GM23248 (cell line): ENCODE results near the gene CAMTA1. TPM values are rescaled to one million over a fixed set of nuclear protein-coding genes. Genes with fewer than 3 reads are reported as not detected.
"Not testable (repeated sequence)": the region's sequence is repeated elsewhere in the genome, so short reads cannot be mapped to it uniquely, and the experiment has no call there.

Experiments
- DNase-seq: peaks from one replicate; pipeline ENCODE4 v3.0.0-alpha.2; 2015
- H2AFZ ChIP-seq: fragments of 200-600 bp; sonication (generic); 2 replicates; pipeline ENCODE4 v1.6.1; 2016; ENCODE audit warnings: antibody characterized with exemption
- H3F3A ChIP-seq: fragments of 200-600 bp; sonication (generic); 2 replicates; pipeline ENCODE4 v1.6.1; 2016; ENCODE audit warnings: mild to moderate bottlenecking, antibody characterized with exemption, mixed run types; ENCODE audit not compliant: insufficient read depth
- H3K27ac ChIP-seq: fragments of 200-600 bp; sonication (generic); 2 replicates; pipeline ENCODE4 v1.5.1; 2016; ENCODE audit warnings: mild to moderate bottlenecking
- H3K27me3 ChIP-seq: fragments of 200-600 bp; sonication (generic); replicated peaks from 2 replicates; pipeline ENCODE4 v1.6.1; 2016; ENCODE audit warnings: mild to moderate bottlenecking; ENCODE audit not compliant: insufficient read depth
- H3K36me3 ChIP-seq: fragments of 200-600 bp; sonication (generic); 2 replicates; pipeline ENCODE4 v1.6.1; 2016; ENCODE audit warnings: low read depth, mild to moderate bottlenecking
- H3K4me1 ChIP-seq: fragments of 200-600 bp; sonication (generic); 2 replicates; pipeline ENCODE4 v1.6.1; 2016; ENCODE audit warnings: mild to moderate bottlenecking; ENCODE audit not compliant: insufficient read depth
- H3K4me2 ChIP-seq: fragments of 200-600 bp; sonication (generic); one replicate; pipeline ENCODE4 v1.6.1; 2016; ENCODE audit warnings: mild to moderate bottlenecking; ENCODE audit not compliant: unreplicated experiment
- H3K4me3 ChIP-seq: fragments of 200-600 bp; sonication (generic); 2 replicates; pipeline ENCODE4 v1.5.1; 2016; ENCODE audit warnings: mild to moderate bottlenecking
- H3K79me2 ChIP-seq: fragments of 200-600 bp; sonication (generic); 2 replicates; pipeline ENCODE4 v1.6.1; 2016; ENCODE audit warnings: mild to moderate bottlenecking; ENCODE audit not compliant: insufficient read depth
- H3K9ac ChIP-seq: fragments of 200-600 bp; sonication (generic); 2 replicates; pipeline ENCODE4 v1.6.1; 2016; ENCODE audit warnings: mild to moderate bottlenecking
- H3K9me2 ChIP-seq: fragments of 200-600 bp; sonication (generic); 2 replicates; pipeline ENCODE4 v1.6.1; 2016; ENCODE audit warnings: mixed run types, mild to moderate bottlenecking, moderate library complexity; ENCODE audit not compliant: insufficient read depth
- H3K9me3 ChIP-seq: fragments of 200-600 bp; sonication (generic); one replicate; pipeline ENCODE4 v1.6.1; 2017; ENCODE audit warnings: low read depth
- H4K20me1 ChIP-seq: fragments of 200-600 bp; sonication (generic); 2 replicates; pipeline ENCODE4 v1.6.0; 2016; ENCODE audit not compliant: insufficient read depth
- EZH2 ChIP-seq: fragments of 200-600 bp; sonication (generic); IDR thresholded peaks from 2 replicates; pipeline ENCODE4 v1.6.1; 2018; ENCODE audit warnings: antibody characterized with exemption, mild to moderate bottlenecking; ENCODE audit not compliant: insufficient read depth, poor library complexity, severe bottlenecking
- EZH2phosphoT487 ChIP-seq: fragments of 200-600 bp; sonication (generic); IDR thresholded peaks from 2 replicates; pipeline ENCODE4 v1.6.1; 2018; ENCODE audit warnings: antibody characterized with exemption, moderate library complexity, mild to moderate bottlenecking, low read depth; ENCODE audit not compliant: insufficient read depth
- WGBS, 2 experiments: methylation state at CpG; one replicate each; pipeline ENCODE4 v1.1.6; 2015 to 2017; ENCODE audit warnings: low lambda C conversion rate in 2 of 2, low coverage in 1 of 2; ENCODE audit errors: missing lambda C conversion rate in 2 of 2; 5-methylcytosine and 5-hydroxymethylcytosine counted together
- in situ Hi-C: fragments of 300-500 bp; cut with MboI; formaldehyde crosslinking; loops from 2 replicates; pipeline ENCODE4 v1.15.0; 2020
- polyA plus RNA-seq: library from polyadenylated mRNA; unstranded; fragments of >200 nt; fragmentation: Nextera tagmentation; extraction: Ambion mirVana; gene quantifications from 2 replicates; pipeline ENCODE4 v1.2.1, GENCODE V29; 2016
- total RNA-seq: library from RNA; depleted of rRNA; stranded (reverse); fragments of >200 nt; shearing (Covaris generic); gene quantifications from 2 replicates; pipeline ENCODE4 v1.2.3, GENCODE V29; 2014

Gene CAMTA1
- total and polyA plus RNA-seq, 2 experiments from 2014 or later, result 50.1 to 165 TPM

GRCh38 chr1:6832531-6833188 is 47.4 kb downstream of the CAMTA1 start:
- WGBS, 2 experiments, result 63 to 68% methylated on average over 4 of the region's 4 CpGs
- H3K36me3 ChIP-seq, result no peaks in the 10 kb centered on the region
- TF ChIP-seq EZH2phosphoT487 (no peak), EZH2 (no peak)

GRCh38 chr1:6833804-6834203 is 48.5 kb downstream of the CAMTA1 start:
- TF ChIP-seq EZH2phosphoT487, result no peak
- TF ChIP-seq EZH2, result no peak
- no peak overlapping the region for H3K4me3 ChIP-seq
- no peaks in the 10 kb centered on the region for H4K20me1 ChIP-seq
- no peaks in the 10 kb centered on the region for H3K4me1 ChIP-seq
- 82 to 83% methylated on average over 5 of the region's 5 CpGs for WGBS, 2 experiments
- H3K36me3 ChIP-seq, result peaks cover 2% of the 10 kb centered on the region; the same call in 1 of the 2 replicates
- no peaks in the 10 kb centered on the region for H3K27me3 ChIP-seq
- H3K27ac ChIP-seq, result no peak overlapping the region
- no peak for DNase-seq
- H3K4me2 ChIP-seq, result no peak overlapping the region
- H3F3A ChIP-seq, result no peaks in the 10 kb centered on the region
- no peak overlapping the region for H2AFZ ChIP-seq
- no peak overlapping the region for H3K9ac ChIP-seq
- H3K79me2 ChIP-seq, result peaks cover 88% of the 10 kb centered on the region
- no peaks in the 10 kb centered on the region for H3K9me2 ChIP-seq
- no peaks in the 10 kb centered on the region for H3K9me3 ChIP-seq
- in situ Hi-C loops, result no loop called here

More at GRCh38 chr1:6832531-6833188, 47.4 kb downstream of the CAMTA1 start:
- Histone ChIP-seq H3K79me2 (peaks cover 77% of the 10 kb centered on the region), H3K27ac (no peak overlapping the region), H3F3A (no peaks in the 10 kb centered on the region), H4K20me1 (no peaks in the 10 kb centered on the region), H3K4me2 (no peak overlapping the region), H3K4me3 (no peak overlapping the region), H3K9me3 (no peaks in the 10 kb centered on the region), H3K27me3 (no peaks in the 10 kb centered on the region), H3K9ac (no peak overlapping the region), H2AFZ (no peak overlapping the region), H3K9me2 (no peaks in the 10 kb centered on the region), H3K4me1 (no peaks in the 10 kb centered on the region)
- DNase-seq, result no peak
- in situ Hi-C loops, result no loop called here

- Histone ChIP-seq H3K9ac (no peak overlapping the region), H3K9me3 (no peaks in the 10 kb centered on the region), H3K4me1 (no peaks in the 10 kb centered on the region), H3K4me2 (no peak overlapping the region), H4K20me1 (no peaks in the 10 kb centered on the region), H3K79me2 (peaks cover 88% of the 10 kb centered on the region), H3K36me3 (peaks cover 4% of the 10 kb centered on the region; the same call in 1 of the 2 replicates), H3K27me3 (no peaks in the 10 kb centered on the region), H3K27ac (no peak overlapping the region), H3K4me3 (no peak overlapping the region), H3F3A (no peaks in the 10 kb centered on the region), H3K9me2 (no peaks in the 10 kb centered on the region), H2AFZ (no peak overlapping the region)
- 94 to 95% methylated on average over 13 of the region's 13 CpGs for WGBS, 2 experiments
- in situ Hi-C loops, result no loop called here
- no peak for DNase-seq
- TF ChIP-seq EZH2phosphoT487 (no peak), EZH2 (no peak)
These were observed 49.1 kb downstream of the CAMTA1 start for GRCh38 chr1:6834366-6834765.

- in situ Hi-C loops, result no loop called here
- TF ChIP-seq EZH2, result no peak
- no peak for TF ChIP-seq EZH2phosphoT487
These were observed 49.9 kb downstream of the CAMTA1 start for GRCh38 chr1:6835139-6835538.

DNA sequence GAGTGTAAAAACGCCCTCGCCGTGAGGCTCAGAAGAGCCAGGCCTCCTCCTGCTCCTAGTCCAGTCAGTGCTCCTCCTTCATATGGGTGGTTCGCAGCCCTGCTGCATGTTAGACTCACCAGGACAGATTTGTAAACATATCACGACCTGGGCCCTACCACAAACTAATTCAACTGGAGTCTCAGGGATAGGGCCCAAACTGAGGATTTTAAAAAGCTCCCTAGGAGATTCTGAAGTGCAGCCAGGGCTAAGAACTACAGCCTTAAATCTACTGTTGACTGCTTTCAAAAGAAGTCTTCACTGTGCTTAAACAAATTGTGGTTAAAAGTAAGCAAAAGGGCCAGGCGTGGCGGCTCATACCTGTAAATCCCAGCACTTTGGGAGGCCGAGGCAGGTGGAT is 57.0 kb downstream of the CAMTA1 start:
- 81 to 88% methylated on average over 8 of the region's 8 CpGs for WGBS, 2 experiments
- Histone ChIP-seq H3K4me2 (no peak overlapping the region), H3K27ac (no peak overlapping the region), H3K4me1 (no peaks in the 10 kb centered on the region), H3K36me3 (peaks cover 4% of the 10 kb centered on the region; the same call in 1 of the 2 replicates), H3K9me2 (no peaks in the 10 kb centered on the region), H3F3A (no peaks in the 10 kb centered on the region), H3K27me3 (no peaks in the 10 kb centered on the region), H3K4me3 (no peak overlapping the region), H4K20me1 (no peaks in the 10 kb centered on the region), H3K9me3 (no peaks in the 10 kb centered on the region), H2AFZ (no peak overlapping the region), H3K79me2 (peaks cover 87% of the 10 kb centered on the region), H3K9ac (no peak overlapping the region)
- in situ Hi-C loops, result no loop called here
- DNase-seq, result no peak
- no peak for TF ChIP-seq EZH2
- no peak for TF ChIP-seq EZH2phosphoT487

More at GRCh38 chr1:6835139-6835538, 49.9 kb downstream of the CAMTA1 start:
- Histone ChIP-seq H3K36me3 (peaks cover 4% of the 10 kb centered on the region; the same call in 1 of the 2 replicates), H2AFZ (no peak overlapping the region), H3K27me3 (no peaks in the 10 kb centered on the region), H3K9ac (no peak overlapping the region), H3K9me2 (no peaks in the 10 kb centered on the region), H3K9me3 (no peaks in the 10 kb centered on the region), H3K79me2 (peaks cover 92% of the 10 kb centered on the region), H3K4me1 (no peaks in the 10 kb centered on the region), H3K4me3 (no peak overlapping the region), H3F3A (no peaks in the 10 kb centered on the region), H3K4me2 (no peak overlapping the region), H4K20me1 (no peaks in the 10 kb centered on the region), H3K27ac (no peak overlapping the region)
- DNase-seq, result no peak
- 96% methylated on average over 3 of the region's 3 CpGs for WGBS, 2 experiments

DNA sequence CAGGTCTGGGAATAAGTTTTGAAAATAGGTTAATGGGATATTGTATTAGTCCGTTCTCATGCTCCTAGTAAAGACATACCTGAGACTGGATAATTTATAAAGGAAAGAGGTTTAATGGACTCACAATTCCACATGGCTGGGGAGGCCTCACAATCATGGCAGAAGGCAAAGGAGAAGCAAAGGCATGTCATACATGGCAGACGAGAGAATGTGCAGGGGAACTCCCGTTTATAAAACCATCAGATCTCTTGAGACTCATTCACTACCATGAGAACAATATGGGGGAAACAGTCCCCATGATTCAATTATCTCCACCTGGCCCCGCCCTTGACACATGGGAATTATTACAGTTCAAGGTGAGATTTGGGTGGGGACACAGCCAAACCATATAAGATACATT is 60.5 kb downstream of the CAMTA1 start:
- H3K4me1 ChIP-seq, H2AFZ ChIP-seq, H3K4me3 ChIP-seq, in situ Hi-C loops, H3K36me3 ChIP-seq, H3K4me2 ChIP-seq, H3K9me2 ChIP-seq, H4K20me1 ChIP-seq, H3K27ac ChIP-seq, H3K9me3 ChIP-seq, H3K9ac ChIP-seq, H3K27me3 ChIP-seq, DNase-seq, H3F3A ChIP-seq: not testable (repeated sequence)
- 95 to 100% methylated on average over 4 of the region's 4 CpGs for WGBS, 2 experiments
- H3K79me2 ChIP-seq, result peaks cover 73% of the 10 kb centered on the region
